Measurements from ENCODE around the gene CLCN1. TPM values are rescaled to one million over a fixed set of nuclear protein-coding genes. Genes with fewer than 3 reads are reported as not detected.

The CLCN1 gene
- 0.09 and 0.14 TPM in 2 replicates for total RNA-seq

GRCh38 chr7:143315776-143316175 lies at the start of gene CLCN1:
CLCN1 (plus strand) TSS chr7:143316111; CDS start chr7:143316213, 102 bp downstream.

GRCh38 chr7:143284591-143285469 lies 31.1 kb upstream of the CLCN1 start, which contains the start of gene TMEM139:
TMEM139 (plus strand) TSS chr7:143284958; CDS start chr7:143285958, 1,000 bp downstream.

GRCh38 chr7:143287935-143288826 lies 27.7 kb upstream of the CLCN1 start, which contains the start of gene CASP2:
CASP2 (plus strand) TSS chr7:143288351; CDS start chr7:143288456, 105 bp downstream.

GRCh38 chr7:143362131-143363015 lies 46.5 kb downstream of the CLCN1 start, which contains the start of gene FAM131B:
FAM131B (minus strand) TSS chr7:143362713; CDS start chr7:143362603, 110 bp downstream.

GRCh38 chr7:143380646-143381426 lies 64.9 kb downstream of the CLCN1 start, which contains the start of gene ZYX:
ZYX (plus strand) TSS chr7:143381345; CDS start chr7:143381572, 227 bp downstream.

Other genes starting within 250 kb of the CLCN1 start
- not detected in 2 replicates for gene PIP, start 184.0 kb upstream of the CLCN1 start, total RNA-seq
- not detected in 2 replicates for gene TAS2R39, start 132.7 kb upstream of the CLCN1 start, total RNA-seq
- gene TAS2R40, start 94.1 kb upstream of the CLCN1 start, total RNA-seq, result not detected in 2 replicates
- gene GSTK1, start 52.7 kb upstream of the CLCN1 start, total RNA-seq, result 82.6 and 83.4 TPM in 2 replicates
- gene TMEM139, start 31.2 kb upstream of the CLCN1 start, total RNA-seq, result not detected in 2 replicates
- 4.0 and 5.4 TPM in 2 replicates for gene CASP2, start 27.8 kb upstream of the CLCN1 start, total RNA-seq
- 1.00 and 1.9 TPM in 2 replicates for gene FAM131B, start 46.6 kb downstream of the CLCN1 start, total RNA-seq
- gene ZYX, start 65.2 kb downstream of the CLCN1 start, total RNA-seq, result 9.4 and 14.0 TPM in 2 replicates
- gene EPHA1, start 92.7 kb downstream of the CLCN1 start, total RNA-seq, result 0.09 and 0.14 TPM in 2 replicates
- gene TAS2R60, start 127.3 kb downstream of the CLCN1 start, total RNA-seq, result not detected in 2 replicates
- gene TAS2R41, start 161.8 kb downstream of the CLCN1 start, total RNA-seq, result not detected in 2 replicates